ENCODE data around the gene RNF43. TPM values are rescaled to one million over a fixed set of nuclear protein-coding genes. Genes with fewer than 3 reads are reported as not detected.

RNF43 gene
- polyA plus RNA-seq, 1 of the 3 experiments (the other 2 are of a cell fraction) = not detected

GRCh38 chr17:58384897-58385296, 32.4 kb downstream of the RNF43 start (continued):
- TF ChIP-seq CTCF (IDR thresholded peaks at IDR 0.05) (no peak), GATA2 (CRISPR knock-in tag; IDR thresholded peaks at IDR 0.05) (no peak), FOXJ3 (CRISPR knock-in tag; IDR thresholded peaks at IDR 0.05) (no peak)

- CTCF ChIA-PET = interaction anchor here (0.7 to 2.0 kb wide), 10 partner anchors 11 to 135 kb away, joined by 3 to 7 read pairs (median 4); partner anchors contain the start of gene RNF43
- Histone ChIP-seq H3K9ac (no peak overlapping the region), H3K4me3 (ENCODE audit: low read depth in 2 of 2, low read length in 1 of 2) (no peak overlapping the region), H3K27ac (ENCODE audit: low read depth in 2 of 2, low read length in 1 of 2) (no peak overlapping the region), H3K9me3 (no peaks in the 10 kb centered on the region), H2AFZ (ENCODE audit: low read depth) (no peak overlapping the region), H3K9me2 (no peaks in the 10 kb centered on the region), H3K27me3 (ENCODE audit: insufficient read depth) (peaks cover 29% of the 10 kb centered on the region), H4K20me1 (ENCODE audit: insufficient read depth) (no peaks in the 10 kb centered on the region), H3K4me2 (no peak overlapping the region), H3K79me2 (ENCODE audit: insufficient read depth) (no peaks in the 10 kb centered on the region), H3K36me3 (replicated peaks in 1 of 2; ENCODE audit: control insufficient read depth in 1 of 2, insufficient read depth in 2 of 2, low read length in 1 of 2) (no peaks in the 10 kb centered on the region), H3F3A (replicated peaks; ENCODE audit: insufficient read depth) (no peaks in the 10 kb centered on the region), H3K4me1 (ENCODE audit: control insufficient read depth in 1 of 2, insufficient read depth in 2 of 2, low read depth in 1 of 2, low read length in 1 of 2) (no peaks in the 10 kb centered on the region)
- 41% methylated on average over 4 of the region's 4 CpGs for WGBS (ENCODE audit: low lambda C conversion rate)
- POLR2A ChIA-PET = no interaction called here
- TF ChIP-seq FOSL2 (IDR thresholded peaks at IDR 0.05; ENCODE audit: borderline replicate concordance, low read depth) = no peak
- TF ChIP-seq TAF1 (IDR thresholded peaks at IDR 0.05; ENCODE audit: borderline replicate concordance, low read depth, low read length) = no peak
- TF ChIP-seq REST (IDR thresholded peaks at IDR 0.05; ENCODE audit: low read depth, low read length) = no peak
- TF ChIP-seq NRF1 (IDR thresholded peaks at IDR 0.05; ENCODE audit: low read depth, low read length) = no peak
- no peak for DNase-seq
These were observed 33.4 kb downstream of the RNF43 start for GRCh38 chr17:58383892-58384462.

GRCh38 chr17:58382872-58383242, 34.5 kb downstream of the RNF43 start:
- Histone ChIP-seq H3K9me2 (no peaks in the 10 kb centered on the region), H2AFZ (ENCODE audit: low read depth) (no peak overlapping the region), H3K79me2 (ENCODE audit: insufficient read depth) (no peaks in the 10 kb centered on the region), H3F3A (replicated peaks; ENCODE audit: insufficient read depth) (no peaks in the 10 kb centered on the region), H3K4me2 (no peak overlapping the region), H3K27ac (ENCODE audit: low read depth in 2 of 2, low read length in 1 of 2) (no peak overlapping the region), H3K36me3 (replicated peaks in 1 of 2; ENCODE audit: control insufficient read depth in 1 of 2, insufficient read depth in 2 of 2, low read length in 1 of 2) (no peaks in the 10 kb centered on the region), H4K20me1 (ENCODE audit: insufficient read depth) (no peaks in the 10 kb centered on the region), H3K4me1 (ENCODE audit: control insufficient read depth in 1 of 2, insufficient read depth in 2 of 2, low read depth in 1 of 2, low read length in 1 of 2) (no peaks in the 10 kb centered on the region), H3K27me3 (ENCODE audit: insufficient read depth) (peaks cover 36% of the 10 kb centered on the region), H3K4me3 (ENCODE audit: low read depth in 2 of 2, low read length in 1 of 2) (no peak overlapping the region), H3K9me3 (no peaks in the 10 kb centered on the region), H3K9ac (no peak overlapping the region)
- no peak for DNase-seq
- CTCF ChIA-PET = interaction anchor here (1.0 to 2.3 kb wide), 6 partner anchors 10 to 66 kb away, joined by 3 to 9 read pairs (median 6); no protein-coding TSS in a partner anchor
- TF ChIP-seq USF1 (IDR thresholded peaks at IDR 0.05; ENCODE audit: borderline replicate concordance, low read depth) = no peak
- no peak for TF ChIP-seq SMC3 (IDR thresholded peaks at IDR 0.05; ENCODE audit: low read depth, low read length)
- no peak for TF ChIP-seq GATA2 (CRISPR knock-in tag; IDR thresholded peaks at IDR 0.05)
- no peak for TF ChIP-seq FOXJ3 (CRISPR knock-in tag; IDR thresholded peaks at IDR 0.05)
- no peak for TF ChIP-seq RXRA (IDR thresholded peaks at IDR 0.05; ENCODE audit: borderline replicate concordance, low read depth)
- TF ChIP-seq TCF12 (IDR thresholded peaks at IDR 0.05) = no peak
- no peak for TF ChIP-seq SIN3A (IDR thresholded peaks at IDR 0.05; ENCODE audit: borderline replicate concordance, low read depth, low read length)
- no peak for TF ChIP-seq TAF1 (IDR thresholded peaks at IDR 0.05; ENCODE audit: borderline replicate concordance, low read depth, low read length)
- TF ChIP-seq POLR2AphosphoS5 (IDR thresholded peaks at IDR 0.05; ENCODE audit: low read depth, low read length) = no peak
- POLR2A ChIA-PET = no interaction called here
- WGBS (ENCODE audit: low lambda C conversion rate) = 48% methylated on average over 1 of the region's 1 CpG

Measured in SK-N-SH (cell line).